Endodermal cell (in vitro differentiated cells): ENCODE data around the gene BEST1. TPM values are rescaled to one million over a fixed set of nuclear protein-coding genes. Genes with fewer than 3 reads are reported as not detected.

Source experiments
- DNase-seq: peaks from one replicate; pipeline ENCODE4 v3.0.0-alpha.2; 2017
- H3K27ac ChIP-seq: 2 replicates; pipeline ENCODE4 v1.5.1; 2013; ENCODE audit warnings: mild to moderate bottlenecking, low read depth, low read length, moderate library complexity
- H3K27me3 ChIP-seq: 2 replicates; pipeline ENCODE4 v1.6.1; 2013; ENCODE audit warnings: mild to moderate bottlenecking, low read length, moderate library complexity; ENCODE audit not compliant: insufficient read depth, control insufficient read depth, poor library complexity, severe bottlenecking
- H3K36me3 ChIP-seq: 2 replicates; pipeline ENCODE4 v1.7.0; 2013; ENCODE audit warnings: mild to moderate bottlenecking, low read length, moderate library complexity; ENCODE audit not compliant: control insufficient read depth, insufficient read depth
- H3K4me1 ChIP-seq: one replicate; pipeline ENCODE4 v1.7.0; 2013; ENCODE audit warnings: low read length; ENCODE audit not compliant: control insufficient read depth, insufficient read depth
- H3K4me3 ChIP-seq: 2 replicates; pipeline ENCODE4 v1.5.1; 2013; ENCODE audit warnings: mild to moderate bottlenecking, low read length, moderate library complexity
- H3K9ac ChIP-seq: 2 replicates; pipeline ENCODE4 v1.6.1; 2013; ENCODE audit warnings: mild to moderate bottlenecking, low read length, moderate library complexity; ENCODE audit not compliant: poor library complexity, severe bottlenecking; ENCODE audit errors: extremely low read depth
- H3K9me3 ChIP-seq: 2 replicates; pipeline ENCODE4 v1.6.1; 2013; ENCODE audit warnings: mild to moderate bottlenecking, low read length, moderate library complexity; ENCODE audit not compliant: control insufficient read depth
- H3K27ac Mint-ChIP-seq: 2 replicates; pipeline ENCODE4 v1.8.0; 2020; ENCODE audit warnings: mixed read lengths
- H3K27me3 Mint-ChIP-seq: 2 replicates; pipeline ENCODE4 v1.8.0; 2021; ENCODE audit warnings: mild to moderate bottlenecking, mixed read lengths; ENCODE audit not compliant: insufficient read depth
- H3K36me3 Mint-ChIP-seq: 2 replicates; pipeline ENCODE4 v1.8.0; 2020; ENCODE audit warnings: low read depth, mixed read lengths
- H3K4me1 Mint-ChIP-seq: 2 replicates; pipeline ENCODE4 v1.8.0; 2020; ENCODE audit warnings: mixed read lengths
- H3K4me3 Mint-ChIP-seq: 2 replicates; pipeline ENCODE4 v1.8.0; 2020; ENCODE audit warnings: mild to moderate bottlenecking, moderate library complexity, mixed read lengths
- H3K9me3 Mint-ChIP-seq: 2 replicates; pipeline ENCODE4 v1.8.0; 2020; ENCODE audit warnings: mild to moderate bottlenecking, mixed read lengths
- CTCF ChIP-seq: fragments of 200-600 bp; sonication (generic); conservative IDR thresholded peaks from 2 replicates; pipeline ENCODE4 v1.5.0; 2021; ENCODE audit warnings: antibody characterized with exemption, mild to moderate bottlenecking
- WGBS, 2 experiments: methylation state at CpG; one replicate each; pipeline versions ENCODE4 v1.1.5 to v1.1.7; 2013; ENCODE audit warnings: missing lambda C conversion rate in 2 of 2, mixed read lengths in 1 of 2; ENCODE audit not compliant: insufficient coverage in 1 of 2, insufficient read length in 1 of 2; 5-methylcytosine and 5-hydroxymethylcytosine counted together
- total RNA-seq, 2 donors: library from RNA; stranded (reverse); fragmentation: NEBNext Ultra II Directional in 1 of 2; extraction: Animal tissue kit (Norgen Biotek cat#: 25700) in 1 of 2; gene quantifications; 2 replicates in 1 of 2; 3 replicates in 1 of 2; pipeline ENCODE4 v1.2.1, GENCODE V29; 2021

BEST1 gene
- total RNA-seq, 2 donors from 2014 or later: 0.26 to 0.40 TPM

- no peaks in the 10 kb centered on the region for H3K27me3 ChIP-seq
- H3K27me3 Mint-ChIP-seq: no peaks in the 10 kb centered on the region
- H3K4me1 ChIP-seq: peaks cover 18% of the 10 kb centered on the region
- H3K36me3 Mint-ChIP-seq: peaks cover 30% of the 10 kb centered on the region
- DNase-seq: no peak
- no peaks in the 10 kb centered on the region for H3K9me3 Mint-ChIP-seq
- H3K36me3 ChIP-seq: peaks cover 26% of the 10 kb centered on the region
- WGBS, 2 experiments: 88 to 90% methylated on average over 13 to 16 of the region's 16 CpGs
- H3K27ac Mint-ChIP-seq: peak overlapping the region; percentile 97
- peak overlapping the region; percentile 91 for H3K4me3 ChIP-seq
- no peaks in the 10 kb centered on the region for H3K9me3 ChIP-seq
- no peak for TF ChIP-seq CTCF
- peak overlapping the region; percentile 97 for H3K4me3 Mint-ChIP-seq
- H3K4me1 Mint-ChIP-seq: peaks cover 45% of the 10 kb centered on the region
- H3K27ac ChIP-seq: no peak overlapping the region
- H3K9ac ChIP-seq: peak overlapping the region; percentile 89
Observed at GRCh38 chr11:61968758-61969390, 18.7 kb downstream of the BEST1 start.

DNA sequence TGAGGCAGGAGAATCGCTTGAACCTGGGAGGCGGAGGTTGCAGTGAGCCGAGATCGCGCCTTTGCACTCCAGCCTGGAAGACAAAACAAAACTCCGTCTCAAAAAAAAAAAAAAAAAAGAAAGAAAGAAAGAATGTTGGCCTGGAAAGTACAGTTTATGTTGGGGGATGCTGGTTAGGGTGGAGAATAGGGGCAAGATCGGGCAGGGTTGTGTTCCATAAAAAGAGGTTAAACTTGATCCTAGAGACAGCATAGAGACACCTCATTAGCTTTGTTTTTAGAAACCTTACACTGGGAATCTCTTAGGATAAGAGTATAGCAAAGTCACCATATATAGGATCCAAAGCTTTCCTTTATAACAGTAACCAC lies 19.2 kb downstream of the BEST1 start:
- Histone ChIP-seq H3K27me3 (no peaks in the 10 kb centered on the region), H3K9ac (no peak overlapping the region), H3K4me3 (no peak overlapping the region), H3K27ac (no peak overlapping the region), H3K9me3 (no peaks in the 10 kb centered on the region), H3K4me1 (peaks cover 18% of the 10 kb centered on the region), H3K36me3 (peaks cover 21% of the 10 kb centered on the region)
- TF ChIP-seq CTCF: no peak
- no peaks in the 10 kb centered on the region for H3K27me3 Mint-ChIP-seq
- peak overlapping the region; percentile 97 for H3K4me3 Mint-ChIP-seq
- H3K27ac Mint-ChIP-seq: no peak overlapping the region
- peaks cover 47% of the 10 kb centered on the region for H3K4me1 Mint-ChIP-seq
- peaks cover 25% of the 10 kb centered on the region for H3K36me3 Mint-ChIP-seq
- no peaks in the 10 kb centered on the region for H3K9me3 Mint-ChIP-seq
- no peak for DNase-seq
- WGBS, 2 experiments: 91 to 98% methylated on average over 7 of the region's 7 CpGs

DNA sequence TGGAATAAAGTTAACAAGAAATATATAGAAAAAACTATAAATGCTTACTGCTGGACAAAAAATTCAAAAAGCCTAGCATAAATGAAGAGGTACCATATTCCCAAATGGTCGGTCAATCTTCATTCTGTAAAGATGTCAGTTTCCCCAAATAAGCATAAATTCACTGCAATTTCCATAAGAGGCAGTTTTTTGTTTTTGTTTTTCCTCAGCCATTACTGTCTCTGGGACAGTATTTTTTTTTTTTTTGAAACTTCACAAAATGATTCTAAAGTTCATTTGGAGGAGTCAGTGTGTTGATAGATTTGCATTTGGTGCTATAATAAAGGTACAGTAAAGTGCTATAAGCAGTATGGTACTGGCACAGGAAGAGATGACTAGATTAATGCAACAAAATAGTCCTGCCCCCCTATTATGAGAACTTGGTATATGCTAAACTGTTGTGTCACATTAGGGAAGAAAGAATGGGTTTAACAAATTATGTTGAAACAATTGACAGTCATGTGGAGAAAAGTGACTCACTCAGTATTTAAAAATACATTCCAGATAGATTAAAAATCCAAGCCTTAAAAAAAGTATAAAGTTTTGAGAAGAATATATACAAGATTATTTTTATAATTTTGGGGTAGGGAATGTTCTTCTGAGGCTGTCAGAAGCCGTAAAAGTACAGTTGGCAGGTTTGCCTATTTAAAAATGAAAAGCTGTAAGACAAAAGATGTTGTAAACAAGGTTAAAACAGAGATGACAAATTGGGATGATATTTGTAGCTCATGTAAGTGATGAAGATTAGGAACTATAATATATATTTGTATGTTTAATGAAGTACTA lies 19.9 kb downstream of the BEST1 start:
- no peak overlapping the region for H3K9ac ChIP-seq
- no peak overlapping the region for H3K4me3 ChIP-seq
- WGBS, 2 experiments: 95% methylated on average over 2 of the region's 2 CpGs
- H3K9me3 ChIP-seq: no peaks in the 10 kb centered on the region
- no peak overlapping the region for H3K27ac ChIP-seq
- DNase-seq: no peak
- H3K4me1 ChIP-seq: peaks cover 18% of the 10 kb centered on the region
- no peak overlapping the region for H3K4me3 Mint-ChIP-seq
- no peak overlapping the region for H3K27ac Mint-ChIP-seq
- H3K27me3 Mint-ChIP-seq: no peaks in the 10 kb centered on the region
- no peak for TF ChIP-seq CTCF
- H3K27me3 ChIP-seq: no peaks in the 10 kb centered on the region
- peaks cover 18% of the 10 kb centered on the region for H3K36me3 Mint-ChIP-seq
- no peaks in the 10 kb centered on the region for H3K9me3 Mint-ChIP-seq
- peaks cover 14% of the 10 kb centered on the region for H3K36me3 ChIP-seq
- H3K4me1 Mint-ChIP-seq: peaks cover 47% of the 10 kb centered on the region
